ENCODE measurements around the gene CD200.
A peak's percentile ranks its signal among the peaks of the same experiment; 100 is the strongest.
"Not testable (repeated sequence)": the region's sequence is repeated elsewhere in the genome, so short reads cannot be mapped to it uniquely, and the experiment has no call there.

CD200 gene

DNA sequence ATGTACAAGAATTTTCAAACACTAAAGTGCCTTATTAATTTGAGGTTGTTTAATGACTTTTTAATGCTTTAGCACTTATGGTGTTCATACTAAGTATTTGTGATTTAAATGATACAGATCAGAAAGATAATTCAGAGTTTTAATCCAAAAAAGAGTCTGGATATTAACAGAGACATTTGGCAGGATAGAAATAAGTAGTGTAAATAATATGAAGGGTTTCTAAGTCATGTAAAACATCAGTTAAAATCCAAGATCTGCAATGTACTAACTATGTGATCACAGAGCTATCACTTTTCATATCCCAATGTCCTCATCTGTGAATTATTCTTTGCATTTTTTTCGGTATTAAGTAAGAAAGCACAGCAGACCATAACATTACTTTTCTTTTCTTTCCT, 62.9 kb downstream of the CD200 start:
- Histone ChIP-seq H3K36me3 (ENCODE audit: insufficient read depth, insufficient read length, low read length) (no peaks in the 10 kb centered on the region), H3K4me3 (ENCODE audit: insufficient read length, low read depth) (no peak overlapping the region), H3K4me1 (ENCODE audit: insufficient read depth, insufficient read length) (peaks cover 5% of the 10 kb centered on the region), H3K9ac (ENCODE audit: insufficient read length, low read depth) (no peak overlapping the region), H3K27me3 (ENCODE audit: insufficient read depth, insufficient read length) (no peaks in the 10 kb centered on the region), H3K9me3 (ENCODE audit: insufficient read depth, low read length) (peaks cover 20% of the 10 kb centered on the region)
- TF ChIP-seq ZNF274 (IDR thresholded peaks at IDR 0.05; ENCODE audit: low read depth, low read length): no peak
- TF ChIP-seq YY1 (IDR thresholded peaks at IDR 0.05; ENCODE audit: insufficient read depth, insufficient read length): no peak
- TF ChIP-seq SUZ12 (IDR thresholded peaks at IDR 0.05; ENCODE audit: extremely low read depth, insufficient read depth, insufficient read length): no peak
- no peak for DNase-seq (ENCODE audit: low read depth, low spot score)

DNA sequence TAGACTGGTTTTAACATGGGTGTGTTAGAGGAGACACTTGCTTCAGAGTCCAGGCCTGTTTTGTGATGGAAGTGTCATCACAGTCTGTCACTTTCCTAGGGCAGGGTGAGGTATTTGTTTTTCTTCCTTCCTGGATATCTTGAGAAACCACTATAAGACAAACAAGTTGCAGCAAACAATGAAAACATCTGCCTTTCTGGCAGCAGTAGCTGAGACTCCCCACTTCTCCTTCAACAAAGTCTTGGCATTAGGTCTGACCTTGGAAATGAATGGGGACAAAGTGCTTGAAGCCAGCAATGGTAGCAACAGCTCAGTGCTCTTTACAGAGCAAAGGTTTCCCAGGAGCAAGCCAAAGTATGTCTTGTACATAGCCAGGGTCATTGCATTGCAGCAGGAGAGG, 64.6 kb downstream of the CD200 start:
- Histone ChIP-seq H3K36me3 (ENCODE audit: insufficient read depth, insufficient read length, low read length) (no peaks in the 10 kb centered on the region), H3K9me3 (ENCODE audit: insufficient read depth, low read length) (peaks cover 11% of the 10 kb centered on the region), H3K4me1 (ENCODE audit: insufficient read depth, insufficient read length) (peaks cover 5% of the 10 kb centered on the region), H3K4me3 (ENCODE audit: insufficient read length, low read depth) (no peak overlapping the region), H3K9ac (ENCODE audit: insufficient read length, low read depth) (no peak overlapping the region), H3K27me3 (ENCODE audit: insufficient read depth, insufficient read length) (no peaks in the 10 kb centered on the region)
- TF ChIP-seq SUZ12 (IDR thresholded peaks at IDR 0.05; ENCODE audit: extremely low read depth, insufficient read depth, insufficient read length): no peak
- TF ChIP-seq YY1 (IDR thresholded peaks at IDR 0.05; ENCODE audit: insufficient read depth, insufficient read length): no peak
- TF ChIP-seq ZNF274 (IDR thresholded peaks at IDR 0.05; ENCODE audit: low read depth, low read length): no peak
- DNase-seq (ENCODE audit: low read depth, low spot score): no peak

- H3K4me1 ChIP-seq (ENCODE audit: insufficient read depth, insufficient read length): peaks cover 5% of the 10 kb centered on the region
- H3K4me3 ChIP-seq (ENCODE audit: insufficient read length, low read depth): no peak overlapping the region
- no peak overlapping the region for H3K9ac ChIP-seq (ENCODE audit: insufficient read length, low read depth)
- H3K27me3 ChIP-seq (ENCODE audit: insufficient read depth, insufficient read length): no peaks in the 10 kb centered on the region
- no peaks in the 10 kb centered on the region for H3K36me3 ChIP-seq (ENCODE audit: insufficient read depth, insufficient read length, low read length)
- no peak for DNase-seq (ENCODE audit: low read depth, low spot score)
- TF ChIP-seq ZNF274 (IDR thresholded peaks at IDR 0.05; ENCODE audit: low read depth, low read length) (no peak), YY1 (IDR thresholded peaks at IDR 0.05; ENCODE audit: insufficient read depth, insufficient read length) (no peak), SUZ12 (IDR thresholded peaks at IDR 0.05; ENCODE audit: extremely low read depth, insufficient read depth, insufficient read length) (no peak)
- no peaks in the 10 kb centered on the region for H3K9me3 ChIP-seq (ENCODE audit: insufficient read depth, low read length)
Measured at GRCh38 chr3:112399064-112399463, 66.1 kb downstream of the CD200 start.

- H3K9ac ChIP-seq (ENCODE audit: insufficient read length, low read depth): not testable (repeated sequence)
Measured at GRCh38 chr3:112399554-112399953, 66.6 kb downstream of the CD200 start.

DNA sequence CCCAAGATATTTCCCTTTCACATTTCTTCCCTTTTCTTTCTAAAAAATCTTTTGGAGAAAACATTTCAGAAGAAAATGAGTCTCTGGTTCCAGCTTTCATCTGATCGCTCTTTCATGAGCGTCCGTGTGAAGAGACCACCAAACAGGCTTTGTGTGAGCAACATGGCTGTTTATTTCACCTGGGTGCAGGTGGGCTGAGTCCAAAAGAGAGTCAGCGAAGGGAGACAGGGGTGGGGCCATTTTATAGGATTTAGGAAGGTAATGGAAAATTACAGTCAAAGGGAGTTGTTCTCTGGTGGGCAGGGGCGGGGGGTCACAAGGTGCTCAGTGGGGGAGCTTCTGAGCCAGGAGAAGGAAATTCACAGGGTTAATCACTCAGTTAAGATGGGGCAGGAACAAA, 67.4 kb downstream of the CD200 start:
- H3K9me3 ChIP-seq (ENCODE audit: insufficient read depth, low read length); H3K27me3 ChIP-seq (ENCODE audit: insufficient read depth, insufficient read length); H3K4me3 ChIP-seq (ENCODE audit: insufficient read length, low read depth); H3K4me1 ChIP-seq (ENCODE audit: insufficient read depth, insufficient read length); H3K36me3 ChIP-seq (ENCODE audit: insufficient read depth, insufficient read length, low read length); DNase-seq (ENCODE audit: low read depth, low spot score): not testable (repeated sequence)
- H3K9ac ChIP-seq (ENCODE audit: insufficient read length, low read depth): peak overlapping the region; percentile 57

More at GRCh38 chr3:112399554-112399953, 66.6 kb downstream of the CD200 start:
- not testable (repeated sequence) for H3K4me3 ChIP-seq (ENCODE audit: insufficient read length, low read depth); H3K36me3 ChIP-seq (ENCODE audit: insufficient read depth, insufficient read length, low read length); DNase-seq (ENCODE audit: low read depth, low spot score); H3K9me3 ChIP-seq (ENCODE audit: insufficient read depth, low read length); H3K4me1 ChIP-seq (ENCODE audit: insufficient read depth, insufficient read length); H3K27me3 ChIP-seq (ENCODE audit: insufficient read depth, insufficient read length)

DNA sequence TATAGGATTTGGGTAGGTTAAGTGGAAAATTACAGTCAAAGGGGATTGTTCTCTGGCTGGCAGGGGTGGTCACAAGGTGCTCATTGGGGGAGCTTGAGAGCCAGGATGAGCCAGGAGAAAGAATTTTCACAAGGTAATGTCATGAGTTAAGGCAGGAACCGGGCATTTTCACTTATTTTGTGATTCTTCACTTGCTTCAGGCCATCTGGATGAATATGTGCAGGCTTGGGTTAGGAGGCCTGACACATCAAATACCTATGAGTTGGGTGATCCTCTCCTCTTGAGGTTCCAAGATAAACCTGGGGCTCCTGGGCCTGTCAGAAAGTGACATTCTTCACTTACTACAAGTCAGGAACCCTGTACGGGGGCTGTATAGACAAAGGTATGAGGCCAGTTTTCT, 68.7 kb downstream of the CD200 start:
- TF ChIP-seq SUZ12 (IDR thresholded peaks at IDR 0.05; ENCODE audit: extremely low read depth, insufficient read depth, insufficient read length) (no peak), YY1 (IDR thresholded peaks at IDR 0.05; ENCODE audit: insufficient read depth, insufficient read length) (no peak), ZNF274 (IDR thresholded peaks at IDR 0.05; ENCODE audit: low read depth, low read length) (no peak)
- H3K9ac ChIP-seq (ENCODE audit: insufficient read length, low read depth): no peak overlapping the region

GRCh38 chr3:112403103-112403502, 70.1 kb downstream of the CD200 start:
- H3K36me3 ChIP-seq (ENCODE audit: insufficient read depth, insufficient read length, low read length): no peaks in the 10 kb centered on the region
- no peaks in the 10 kb centered on the region for H3K9me3 ChIP-seq (ENCODE audit: insufficient read depth, low read length)
- no peak overlapping the region for H3K9ac ChIP-seq (ENCODE audit: insufficient read length, low read depth)
- no peak for DNase-seq (ENCODE audit: low read depth, low spot score)
- TF ChIP-seq ZNF274 (IDR thresholded peaks at IDR 0.05; ENCODE audit: low read depth, low read length): no peak
- no peak for TF ChIP-seq YY1 (IDR thresholded peaks at IDR 0.05; ENCODE audit: insufficient read depth, insufficient read length)
- TF ChIP-seq SUZ12 (IDR thresholded peaks at IDR 0.05; ENCODE audit: extremely low read depth, insufficient read depth, insufficient read length): no peak
- H3K4me3 ChIP-seq (ENCODE audit: insufficient read length, low read depth): no peak overlapping the region
- no peaks in the 10 kb centered on the region for H3K27me3 ChIP-seq (ENCODE audit: insufficient read depth, insufficient read length)
- peaks cover 5% of the 10 kb centered on the region for H3K4me1 ChIP-seq (ENCODE audit: insufficient read depth, insufficient read length)

More for the DNA sequence above, 68.7 kb downstream of the CD200 start:
- no peaks in the 10 kb centered on the region for H3K27me3 ChIP-seq (ENCODE audit: insufficient read depth, insufficient read length)
- no peaks in the 10 kb centered on the region for H3K9me3 ChIP-seq (ENCODE audit: insufficient read depth, low read length)
- H3K4me1 ChIP-seq (ENCODE audit: insufficient read depth, insufficient read length): peaks cover 5% of the 10 kb centered on the region
- H3K36me3 ChIP-seq (ENCODE audit: insufficient read depth, insufficient read length, low read length): no peaks in the 10 kb centered on the region
- no peak for DNase-seq (ENCODE audit: low read depth, low spot score)
- no peak overlapping the region for H3K4me3 ChIP-seq (ENCODE audit: insufficient read length, low read depth)

- H3K27me3 ChIP-seq (ENCODE audit: insufficient read depth, insufficient read length); H3K9ac ChIP-seq (ENCODE audit: insufficient read length, low read depth); H3K36me3 ChIP-seq (ENCODE audit: insufficient read depth, insufficient read length, low read length); H3K9me3 ChIP-seq (ENCODE audit: insufficient read depth, low read length); H3K4me1 ChIP-seq (ENCODE audit: insufficient read depth, insufficient read length); H3K4me3 ChIP-seq (ENCODE audit: insufficient read length, low read depth): not testable (repeated sequence)
- peak; percentile 50 for DNase-seq (ENCODE audit: low read depth, low spot score)
Measured at GRCh38 chr3:112404924-112405549, 72.1 kb downstream of the CD200 start.

Data from NT2/D1 (cell line).